GM23338 (cell line): ENCODE measurements around the gene SUPT5H. TPM values are rescaled to one million over a fixed set of nuclear protein-coding genes. Genes with fewer than 3 reads are reported as not detected.

Experiments
- ATAC-seq: fragments of 200-7000 bp; cut with Tn5 transposase; 3 replicates; pipeline ENCODE4 v1.9.1; 2020
- DNase-seq: peaks from one replicate; pipeline ENCODE4 v3.0.0-alpha.2; 2015; ENCODE audit warnings: low spot score
- H2AFZ ChIP-seq: fragments of 200-600 bp; sonication (generic); 2 replicates; pipeline ENCODE4 v1.8.0; 2016; ENCODE audit warnings: antibody characterized with exemption, mild to moderate bottlenecking, moderate library complexity
- H3F3A ChIP-seq: fragments of 200-600 bp; sonication (generic); replicated peaks from 2 replicates; pipeline ENCODE4 v1.8.0; 2017; ENCODE audit warnings: antibody characterized with exemption, mixed run types, low read depth
- H3K27ac ChIP-seq: fragments of 200-600 bp; sonication (generic); 2 replicates; pipeline ENCODE4 v1.6.1; 2016; ENCODE audit warnings: low read depth
- H3K27me3 ChIP-seq: fragments of 200-600 bp; sonication (generic); 2 replicates; pipeline ENCODE4 v1.8.0; 2016; ENCODE audit warnings: mild to moderate bottlenecking, mixed run types, moderate library complexity; ENCODE audit not compliant: insufficient read depth
- H3K36me3 ChIP-seq: fragments of 200-600 bp; sonication (generic); 2 replicates; pipeline ENCODE4 v1.8.0; 2016; ENCODE audit warnings: mild to moderate bottlenecking; ENCODE audit not compliant: insufficient read depth
- H3K4me1 ChIP-seq: fragments of 200-600 bp; sonication (generic); 2 replicates; pipeline ENCODE4 v1.8.0; 2016; ENCODE audit warnings: mild to moderate bottlenecking, moderate library complexity; ENCODE audit not compliant: insufficient read depth
- H3K4me2 ChIP-seq: fragments of 200-600 bp; sonication (generic); 2 replicates; pipeline ENCODE4 v1.7.1; 2017; ENCODE audit warnings: mixed run types
- H3K4me3 ChIP-seq: fragments of 200-600 bp; sonication (generic); 2 replicates; pipeline ENCODE4 v1.6.1; 2016; ENCODE audit warnings: mixed run types
- H3K79me2 ChIP-seq: fragments of 200-600 bp; sonication (generic); replicated peaks from 2 replicates; pipeline ENCODE4 v1.8.0; 2017; ENCODE audit warnings: mild to moderate bottlenecking; ENCODE audit not compliant: insufficient read depth
- H3K9me2 ChIP-seq: fragments of 200-600 bp; sonication (generic); 2 replicates; pipeline ENCODE4 v1.8.0; 2017; ENCODE audit not compliant: insufficient read depth
- H4K20me1 ChIP-seq: fragments of 200-600 bp; sonication (generic); replicated peaks from 2 replicates; pipeline ENCODE4 v1.8.0; 2017; ENCODE audit warnings: mild to moderate bottlenecking; ENCODE audit not compliant: insufficient read depth
- H3K27ac Mint-ChIP-seq: 2 replicates; pipeline ENCODE4 v1.8.0; 2020; ENCODE audit warnings: inconsistent platforms, mild to moderate bottlenecking, moderate library complexity, mixed read lengths
- H3K27me3 Mint-ChIP-seq: 3 replicates; pipeline ENCODE4 v1.8.0; 2022; ENCODE audit warnings: low read depth, mild to moderate bottlenecking, moderate library complexity, mixed read lengths, inconsistent platforms; ENCODE audit not compliant: insufficient read depth, poor library complexity
- H3K36me3 Mint-ChIP-seq: 3 replicates; pipeline ENCODE4 v1.8.0; 2021; ENCODE audit warnings: low read depth, mild to moderate bottlenecking, inconsistent platforms, moderate library complexity, mixed read lengths
- H3K4me1 Mint-ChIP-seq: 3 replicates; pipeline ENCODE4 v1.8.0; 2020; ENCODE audit warnings: mild to moderate bottlenecking, inconsistent platforms, mixed read lengths
- H3K4me3 Mint-ChIP-seq: 3 replicates; pipeline ENCODE4 v1.8.0; 2021; ENCODE audit warnings: moderate library complexity, mild to moderate bottlenecking, inconsistent platforms, mixed read lengths
- H3K9me3 Mint-ChIP-seq: 3 replicates; pipeline ENCODE4 v1.8.0; 2020; ENCODE audit warnings: moderate library complexity, mild to moderate bottlenecking, inconsistent platforms, mixed read lengths
- EZH2 ChIP-seq: fragments of 200-600 bp; sonication (generic); IDR thresholded peaks from one replicate; pipeline ENCODE4 v1.8.0; 2017; ENCODE audit warnings: antibody characterized with exemption, mild to moderate bottlenecking, low read depth; ENCODE audit not compliant: unreplicated experiment
- JUNB ChIP-seq: IDR thresholded peaks from one replicate; pipeline ENCODE4 v1.6.1; 2016; ENCODE audit warnings: antibody characterized with exemption; ENCODE audit not compliant: unreplicated experiment
- NANOG ChIP-seq: IDR thresholded peaks from 2 replicates; pipeline ENCODE4 v1.6.1; 2016; ENCODE audit warnings: antibody characterized with exemption, borderline replicate concordance
- STAT1 ChIP-seq: IDR thresholded peaks from one replicate; pipeline ENCODE4 v1.6.1; 2016; ENCODE audit warnings: antibody characterized with exemption; ENCODE audit not compliant: unreplicated experiment
- ZNF331 ChIP-seq: fragments of 250-450 bp; sonication (Bioruptor Pico); IDR thresholded peaks from 2 replicates; pipeline ENCODE4 v1.5.0; 2020; ENCODE audit warnings: low read depth, mild to moderate bottlenecking, moderate library complexity
- polyA plus RNA-seq: library from polyadenylated mRNA; unstranded; fragments of >200 nt; fragmentation: Nextera tagmentation; extraction: Ambion mirVana; gene quantifications from 2 replicates; pipeline ENCODE4 v1.2.1, GENCODE V29; 2016
- total RNA-seq: library from RNA; depleted of rRNA; stranded (reverse); fragments of >200 nt; shearing (Covaris generic); gene quantifications from 2 replicates; pipeline ENCODE4 v1.2.3, GENCODE V29; 2014
- TF ChIP-seq, protein P1 (sequence below): IDR thresholded peaks from one replicate; pipeline ENCODE4 v1.6.1; 2018; ENCODE audit warnings: antibody characterized with exemption; ENCODE audit not compliant: unreplicated experiment
- TF ChIP-seq, protein P2 (sequence below): IDR thresholded peaks from 2 replicates; pipeline ENCODE4 v1.6.1; 2016; ENCODE audit warnings: antibody characterized with exemption
- TF ChIP-seq, protein P3 (sequence below): fragments of 250-450 bp; sonication (Bioruptor Pico); IDR thresholded peaks from 2 replicates; pipeline ENCODE4 v1.5.0; 2020; ENCODE audit warnings: mild to moderate bottlenecking, moderate library complexity

Gene SUPT5H
- total and polyA plus RNA-seq, 2 experiments from 2014 or later: 108 to 150 TPM

DNA sequence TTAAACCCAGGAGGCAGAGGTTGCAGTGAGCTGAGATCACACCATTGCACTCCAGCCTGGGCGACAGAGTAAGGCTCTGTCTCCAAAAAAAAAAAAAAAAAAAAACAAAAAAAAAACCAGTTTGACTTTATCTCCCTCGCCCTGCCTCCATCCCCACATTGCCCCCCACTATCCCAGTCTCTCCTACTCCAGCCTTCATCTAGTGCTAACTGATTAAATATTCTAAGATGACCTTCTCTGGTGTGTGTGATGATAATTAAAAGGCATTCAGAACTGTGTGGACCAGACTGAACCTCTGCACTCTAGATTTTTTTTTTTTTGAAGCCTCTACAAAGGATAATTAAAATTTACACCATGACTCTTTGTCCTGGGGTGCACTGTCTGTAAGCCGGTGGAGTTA is 47.4 kb downstream of the SUPT5H start (continued):
- no peak for TF ChIP-seq EZH2
- TF ChIP-seq, protein P1, sequence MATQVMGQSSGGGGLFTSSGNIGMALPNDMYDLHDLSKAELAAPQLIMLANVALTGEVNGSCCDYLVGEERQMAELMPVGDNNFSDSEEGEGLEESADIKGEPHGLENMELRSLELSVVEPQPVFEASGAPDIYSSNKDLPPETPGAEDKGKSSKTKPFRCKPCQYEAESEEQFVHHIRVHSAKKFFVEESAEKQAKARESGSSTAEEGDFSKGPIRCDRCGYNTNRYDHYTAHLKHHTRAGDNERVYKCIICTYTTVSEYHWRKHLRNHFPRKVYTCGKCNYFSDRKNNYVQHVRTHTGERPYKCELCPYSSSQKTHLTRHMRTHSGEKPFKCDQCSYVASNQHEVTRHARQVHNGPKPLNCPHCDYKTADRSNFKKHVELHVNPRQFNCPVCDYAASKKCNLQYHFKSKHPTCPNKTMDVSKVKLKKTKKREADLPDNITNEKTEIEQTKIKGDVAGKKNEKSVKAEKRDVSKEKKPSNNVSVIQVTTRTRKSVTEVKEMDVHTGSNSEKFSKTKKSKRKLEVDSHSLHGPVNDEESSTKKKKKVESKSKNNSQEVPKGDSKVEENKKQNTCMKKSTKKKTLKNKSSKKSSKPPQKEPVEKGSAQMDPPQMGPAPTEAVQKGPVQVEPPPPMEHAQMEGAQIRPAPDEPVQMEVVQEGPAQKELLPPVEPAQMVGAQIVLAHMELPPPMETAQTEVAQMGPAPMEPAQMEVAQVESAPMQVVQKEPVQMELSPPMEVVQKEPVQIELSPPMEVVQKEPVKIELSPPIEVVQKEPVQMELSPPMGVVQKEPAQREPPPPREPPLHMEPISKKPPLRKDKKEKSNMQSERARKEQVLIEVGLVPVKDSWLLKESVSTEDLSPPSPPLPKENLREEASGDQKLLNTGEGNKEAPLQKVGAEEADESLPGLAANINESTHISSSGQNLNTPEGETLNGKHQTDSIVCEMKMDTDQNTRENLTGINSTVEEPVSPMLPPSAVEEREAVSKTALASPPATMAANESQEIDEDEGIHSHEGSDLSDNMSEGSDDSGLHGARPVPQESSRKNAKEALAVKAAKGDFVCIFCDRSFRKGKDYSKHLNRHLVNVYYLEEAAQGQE: no peak

DNA sequence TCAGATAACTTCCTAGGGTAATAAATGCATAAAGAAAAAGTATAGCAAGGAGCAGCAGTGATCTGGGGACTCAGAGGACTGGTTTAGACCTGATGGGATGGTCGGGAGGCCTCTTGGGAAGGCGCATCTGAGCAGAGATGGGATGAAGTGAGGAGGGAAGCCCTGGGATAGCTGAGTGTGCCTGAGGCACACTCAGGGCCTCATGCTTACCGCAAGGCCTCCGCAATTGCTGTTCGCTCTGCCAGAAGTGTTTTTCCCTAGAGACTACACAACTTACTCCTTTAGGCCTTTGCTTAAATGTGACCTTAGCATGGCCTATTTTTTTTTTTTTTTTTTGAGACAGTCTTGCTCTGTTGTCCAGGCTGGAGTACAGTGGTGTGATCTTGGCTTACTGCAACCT is 49.3 kb downstream of the SUPT5H start:
- H3K4me3 Mint-ChIP-seq: no peak overlapping the region
- Histone ChIP-seq H3K27me3 (peaks cover 28% of the 10 kb centered on the region), H3K9me2 (no peaks in the 10 kb centered on the region), H3K36me3 (0 out of 2 replicates have a peak, but pooled peaks cover 15% of the 10 kb centered on the region), H2AFZ (no peak overlapping the region), H4K20me1 (no peaks in the 10 kb centered on the region; the same call in 1 of the 2 replicates), H3K4me3 (no peak overlapping the region), H3K4me1 (peaks cover 20% of the 10 kb centered on the region), H3K27ac (no peak overlapping the region), H3F3A (peaks cover 14% of the 10 kb centered on the region), H3K4me2 (no peak overlapping the region), H3K79me2 (no peaks in the 10 kb centered on the region)
- H3K4me1 Mint-ChIP-seq: peaks cover 21% of the 10 kb centered on the region
- H3K27me3 Mint-ChIP-seq: peaks cover 34% of the 10 kb centered on the region
- TF ChIP-seq, protein P2, sequence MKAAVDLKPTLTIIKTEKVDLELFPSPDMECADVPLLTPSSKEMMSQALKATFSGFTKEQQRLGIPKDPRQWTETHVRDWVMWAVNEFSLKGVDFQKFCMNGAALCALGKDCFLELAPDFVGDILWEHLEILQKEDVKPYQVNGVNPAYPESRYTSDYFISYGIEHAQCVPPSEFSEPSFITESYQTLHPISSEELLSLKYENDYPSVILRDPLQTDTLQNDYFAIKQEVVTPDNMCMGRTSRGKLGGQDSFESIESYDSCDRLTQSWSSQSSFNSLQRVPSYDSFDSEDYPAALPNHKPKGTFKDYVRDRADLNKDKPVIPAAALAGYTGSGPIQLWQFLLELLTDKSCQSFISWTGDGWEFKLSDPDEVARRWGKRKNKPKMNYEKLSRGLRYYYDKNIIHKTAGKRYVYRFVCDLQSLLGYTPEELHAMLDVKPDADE: no peak
- TF ChIP-seq JUNB: no peak
- no peak for TF ChIP-seq STAT1
- TF ChIP-seq NANOG: no peak
- TF ChIP-seq, protein P3, sequence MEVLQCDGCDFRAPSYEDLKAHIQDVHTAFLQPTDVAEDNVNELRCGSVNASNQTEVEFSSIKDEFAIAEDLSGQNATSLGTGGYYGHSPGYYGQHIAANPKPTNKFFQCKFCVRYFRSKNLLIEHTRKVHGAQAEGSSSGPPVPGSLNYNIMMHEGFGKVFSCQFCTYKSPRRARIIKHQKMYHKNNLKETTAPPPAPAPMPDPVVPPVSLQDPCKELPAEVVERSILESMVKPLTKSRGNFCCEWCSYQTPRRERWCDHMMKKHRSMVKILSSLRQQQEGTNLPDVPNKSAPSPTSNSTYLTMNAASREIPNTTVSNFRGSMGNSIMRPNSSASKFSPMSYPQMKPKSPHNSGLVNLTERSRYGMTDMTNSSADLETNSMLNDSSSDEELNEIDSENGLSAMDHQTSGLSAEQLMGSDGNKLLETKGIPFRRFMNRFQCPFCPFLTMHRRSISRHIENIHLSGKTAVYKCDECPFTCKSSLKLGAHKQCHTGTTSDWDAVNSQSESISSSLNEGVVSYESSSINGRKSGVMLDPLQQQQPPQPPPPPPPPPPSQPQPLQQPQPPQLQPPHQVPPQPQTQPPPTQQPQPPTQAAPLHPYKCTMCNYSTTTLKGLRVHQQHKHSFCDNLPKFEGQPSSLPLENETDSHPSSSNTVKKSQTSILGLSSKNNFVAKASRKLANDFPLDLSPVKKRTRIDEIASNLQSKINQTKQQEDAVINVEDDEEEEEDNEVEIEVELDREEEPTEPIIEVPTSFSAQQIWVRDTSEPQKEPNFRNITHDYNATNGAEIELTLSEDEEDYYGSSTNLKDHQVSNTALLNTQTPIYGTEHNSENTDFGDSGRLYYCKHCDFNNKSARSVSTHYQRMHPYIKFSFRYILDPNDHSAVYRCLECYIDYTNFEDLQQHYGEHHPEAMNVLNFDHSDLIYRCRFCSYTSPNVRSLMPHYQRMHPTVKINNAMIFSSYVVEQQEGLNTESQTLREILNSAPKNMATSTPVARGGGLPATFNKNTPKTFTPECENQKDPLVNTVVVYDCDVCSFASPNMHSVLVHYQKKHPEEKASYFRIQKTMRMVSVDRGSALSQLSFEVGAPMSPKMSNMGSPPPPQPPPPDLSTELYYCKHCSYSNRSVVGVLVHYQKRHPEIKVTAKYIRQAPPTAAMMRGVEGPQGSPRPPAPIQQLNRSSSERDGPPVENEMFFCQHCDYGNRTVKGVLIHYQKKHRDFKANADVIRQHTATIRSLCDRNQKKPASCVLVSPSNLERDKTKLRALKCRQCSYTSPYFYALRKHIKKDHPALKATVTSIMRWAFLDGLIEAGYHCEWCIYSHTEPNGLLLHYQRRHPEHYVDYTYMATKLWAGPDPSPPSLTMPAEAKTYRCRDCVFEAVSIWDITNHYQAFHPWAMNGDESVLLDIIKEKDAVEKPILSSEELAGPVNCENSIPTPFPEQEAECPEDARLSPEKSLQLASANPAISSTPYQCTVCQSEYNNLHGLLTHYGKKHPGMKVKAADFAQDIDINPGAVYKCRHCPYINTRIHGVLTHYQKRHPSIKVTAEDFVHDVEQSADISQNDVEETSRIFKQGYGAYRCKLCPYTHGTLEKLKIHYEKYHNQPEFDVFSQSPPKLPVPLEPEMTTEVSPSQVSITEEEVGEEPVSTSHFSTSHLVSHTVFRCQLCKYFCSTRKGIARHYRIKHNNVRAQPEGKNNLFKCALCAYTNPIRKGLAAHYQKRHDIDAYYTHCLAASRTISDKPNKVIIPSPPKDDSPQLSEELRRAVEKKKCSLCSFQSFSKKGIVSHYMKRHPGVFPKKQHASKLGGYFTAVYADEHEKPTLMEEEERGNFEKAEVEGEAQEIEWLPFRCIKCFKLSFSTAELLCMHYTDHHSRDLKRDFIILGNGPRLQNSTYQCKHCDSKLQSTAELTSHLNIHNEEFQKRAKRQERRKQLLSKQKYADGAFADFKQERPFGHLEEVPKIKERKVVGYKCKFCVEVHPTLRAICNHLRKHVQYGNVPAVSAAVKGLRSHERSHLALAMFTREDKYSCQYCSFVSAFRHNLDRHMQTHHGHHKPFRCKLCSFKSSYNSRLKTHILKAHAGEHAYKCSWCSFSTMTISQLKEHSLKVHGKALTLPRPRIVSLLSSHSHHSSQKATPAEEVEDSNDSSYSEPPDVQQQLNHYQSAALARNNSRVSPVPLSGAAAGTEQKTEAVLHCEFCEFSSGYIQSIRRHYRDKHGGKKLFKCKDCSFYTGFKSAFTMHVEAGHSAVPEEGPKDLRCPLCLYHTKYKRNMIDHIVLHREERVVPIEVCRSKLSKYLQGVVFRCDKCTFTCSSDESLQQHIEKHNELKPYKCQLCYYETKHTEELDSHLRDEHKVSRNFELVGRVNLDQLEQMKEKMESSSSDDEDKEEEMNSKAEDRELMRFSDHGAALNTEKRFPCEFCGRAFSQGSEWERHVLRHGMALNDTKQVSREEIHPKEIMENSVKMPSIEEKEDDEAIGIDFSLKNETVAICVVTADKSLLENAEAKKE (CRISPR knock-in tag): no peak
- TF ChIP-seq ZNF331 (CRISPR knock-in tag): no peak
- DNase-seq (no peak), ATAC-seq (no peak)
- peaks cover 19% of the 10 kb centered on the region for H3K36me3 Mint-ChIP-seq
- no peak overlapping the region for H3K27ac Mint-ChIP-seq
- no peaks in the 10 kb centered on the region for H3K9me3 Mint-ChIP-seq
